Measurements from ENCODE around the gene SRPK2.

Gene SRPK2

DNA sequence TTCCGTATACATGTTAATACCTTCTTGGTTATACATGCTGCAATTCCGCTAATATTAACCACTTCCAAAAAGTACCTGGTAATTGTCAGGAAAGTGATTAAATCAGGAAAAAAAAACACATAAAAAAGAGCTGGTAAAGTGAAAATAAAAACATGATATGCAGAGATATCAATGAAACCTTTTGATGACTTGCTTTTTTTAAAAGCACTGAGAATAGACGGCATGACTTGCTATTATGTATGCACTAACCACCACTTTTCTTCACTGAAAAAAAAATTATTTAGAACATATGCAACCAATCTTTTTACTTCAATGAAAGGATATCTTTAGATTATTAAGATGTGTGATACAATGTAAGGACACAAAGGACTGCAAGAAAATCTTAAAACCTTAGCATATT, 211.7 kb downstream of the SRPK2 start:
- no peak for DNase-seq (ENCODE audit: low spot score)
- in situ Hi-C loops (cut with MboI; ENCODE audit: low sequenced_read_pairs, unreplicated experiment) = no loop called here
- TF ChIP-seq, protein P1, sequence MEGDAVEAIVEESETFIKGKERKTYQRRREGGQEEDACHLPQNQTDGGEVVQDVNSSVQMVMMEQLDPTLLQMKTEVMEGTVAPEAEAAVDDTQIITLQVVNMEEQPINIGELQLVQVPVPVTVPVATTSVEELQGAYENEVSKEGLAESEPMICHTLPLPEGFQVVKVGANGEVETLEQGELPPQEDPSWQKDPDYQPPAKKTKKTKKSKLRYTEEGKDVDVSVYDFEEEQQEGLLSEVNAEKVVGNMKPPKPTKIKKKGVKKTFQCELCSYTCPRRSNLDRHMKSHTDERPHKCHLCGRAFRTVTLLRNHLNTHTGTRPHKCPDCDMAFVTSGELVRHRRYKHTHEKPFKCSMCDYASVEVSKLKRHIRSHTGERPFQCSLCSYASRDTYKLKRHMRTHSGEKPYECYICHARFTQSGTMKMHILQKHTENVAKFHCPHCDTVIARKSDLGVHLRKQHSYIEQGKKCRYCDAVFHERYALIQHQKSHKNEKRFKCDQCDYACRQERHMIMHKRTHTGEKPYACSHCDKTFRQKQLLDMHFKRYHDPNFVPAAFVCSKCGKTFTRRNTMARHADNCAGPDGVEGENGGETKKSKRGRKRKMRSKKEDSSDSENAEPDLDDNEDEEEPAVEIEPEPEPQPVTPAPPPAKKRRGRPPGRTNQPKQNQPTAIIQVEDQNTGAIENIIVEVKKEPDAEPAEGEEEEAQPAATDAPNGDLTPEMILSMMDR (IDR thresholded peaks at IDR 0.05; ENCODE audit: borderline replicate concordance, control extremely low read depth, extremely low read depth, insufficient read depth, missing control alignments) = no peak

- TF ChIP-seq, protein P1 (IDR thresholded peaks at IDR 0.05; ENCODE audit: borderline replicate concordance, control extremely low read depth, extremely low read depth, insufficient read depth, missing control alignments) = no peak
- in situ Hi-C loops (cut with MboI; ENCODE audit: low sequenced_read_pairs, unreplicated experiment) = no loop called here
- no peak for DNase-seq (ENCODE audit: low spot score)
Observed at GRCh38 chr7:105173586-105173985, 215.1 kb downstream of the SRPK2 start.

DNA sequence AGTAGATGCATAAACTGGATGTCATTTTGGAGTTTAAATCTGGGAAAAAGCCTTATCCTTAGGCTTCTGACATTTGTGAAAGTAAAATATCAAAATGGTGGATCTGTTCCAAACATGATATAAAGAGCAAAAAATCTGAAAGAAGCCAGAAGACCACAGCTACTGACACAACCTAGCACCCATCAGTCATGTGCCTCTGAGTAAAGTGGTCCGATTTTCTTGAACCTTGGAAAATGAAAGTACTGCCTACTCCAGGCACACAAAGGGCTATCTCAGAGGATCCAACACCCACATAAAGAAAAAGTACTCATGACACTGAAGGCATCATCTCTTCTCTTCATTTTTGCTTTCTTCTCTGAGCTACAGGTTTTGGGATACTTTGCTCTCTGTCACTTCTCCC, 224.0 kb downstream of the SRPK2 start:
- TF ChIP-seq, protein P1 (IDR thresholded peaks at IDR 0.05; ENCODE audit: borderline replicate concordance, control extremely low read depth, extremely low read depth, insufficient read depth, missing control alignments) = no peak
- in situ Hi-C loops (cut with MboI; ENCODE audit: low sequenced_read_pairs, unreplicated experiment) = no loop called here
- DNase-seq (ENCODE audit: low spot score) = no peak

DNA sequence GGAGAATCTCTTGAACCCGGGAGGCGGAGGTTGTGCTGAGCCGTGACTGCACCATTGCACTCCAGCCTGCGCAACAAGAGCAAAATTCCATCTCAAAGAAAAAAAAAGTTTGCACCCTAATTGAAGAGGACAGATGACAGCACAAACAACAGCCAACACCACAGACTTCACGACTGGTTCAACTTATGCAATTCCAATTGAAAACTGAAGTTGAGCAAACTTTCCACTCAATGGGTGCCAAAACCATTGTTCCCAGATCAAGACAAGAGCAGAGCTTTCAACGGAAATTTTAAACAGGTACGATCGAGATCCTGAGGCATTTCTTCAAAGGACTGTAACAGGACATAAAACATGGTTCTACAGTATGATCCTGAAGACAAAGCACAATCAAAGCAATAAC, 225.0 kb downstream of the SRPK2 start:
- no peak for DNase-seq (ENCODE audit: low spot score)
- TF ChIP-seq, protein P1 (IDR thresholded peaks at IDR 0.05; ENCODE audit: borderline replicate concordance, control extremely low read depth, extremely low read depth, insufficient read depth, missing control alignments) = no peak
- in situ Hi-C loops (cut with MboI; ENCODE audit: low sequenced_read_pairs, unreplicated experiment) = no loop called here

- no peak for DNase-seq (ENCODE audit: low spot score)
- in situ Hi-C loops (cut with MboI; ENCODE audit: low sequenced_read_pairs, unreplicated experiment) = no loop called here
- TF ChIP-seq, protein P1 (IDR thresholded peaks at IDR 0.05; ENCODE audit: borderline replicate concordance, control extremely low read depth, extremely low read depth, insufficient read depth, missing control alignments) = no peak
Observed at GRCh38 chr7:105161366-105161765, 227.4 kb downstream of the SRPK2 start.

DNA sequence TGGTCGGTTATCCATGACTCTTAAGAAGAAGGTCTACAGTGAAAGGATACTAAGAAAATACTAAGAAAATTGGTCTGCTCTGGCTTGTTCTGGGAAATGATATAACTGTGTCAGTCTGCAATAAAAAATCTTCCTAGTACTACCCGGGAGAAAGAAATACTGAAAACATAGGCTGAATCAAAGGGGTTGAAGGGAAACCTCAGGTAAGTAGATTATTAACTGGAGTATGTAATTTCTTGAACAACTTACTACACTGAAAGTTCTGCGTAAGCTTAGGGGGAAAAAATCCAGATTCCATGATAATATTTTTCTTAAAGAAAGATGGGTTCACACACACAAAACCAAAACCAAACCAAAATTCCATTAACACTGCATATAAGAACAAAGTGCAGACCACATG, 231.4 kb downstream of the SRPK2 start:
- no peak for DNase-seq (ENCODE audit: low spot score)
- TF ChIP-seq, protein P1 (IDR thresholded peaks at IDR 0.05; ENCODE audit: borderline replicate concordance, control extremely low read depth, extremely low read depth, insufficient read depth, missing control alignments) = no peak
- in situ Hi-C loops (cut with MboI; ENCODE audit: low sequenced_read_pairs, unreplicated experiment) = no loop called here

- in situ Hi-C loops (cut with MboI; ENCODE audit: low sequenced_read_pairs, unreplicated experiment) = no loop called here
- no peak for DNase-seq (ENCODE audit: low spot score)
- TF ChIP-seq, protein P1 (IDR thresholded peaks at IDR 0.05; ENCODE audit: borderline replicate concordance, control extremely low read depth, extremely low read depth, insufficient read depth, missing control alignments) = no peak
Observed at GRCh38 chr7:105156731-105157130, 232.0 kb downstream of the SRPK2 start.
